Measurements from ENCODE around the gene FAM149B1.

Gene FAM149B1

GRCh38 chr10:73293461-73293860 is 125.5 kb downstream of the FAM149B1 start:
- DNase-seq, result no peak
